HAP-1 (cell line): Measurements from ENCODE around the gene ZMYND8.
"Not testable (repeated sequence)": the region's sequence is repeated elsewhere in the genome, so short reads cannot be mapped to it uniquely, and the experiment has no call there.

Source experiments
- DNase-seq, 2 experiments: peaks; one replicate each; pipeline ENCODE4 v3.0.0-alpha.2; 2016 to 2020; ENCODE audit warnings: low spot score in 2 of 2
- H3K27me3 ChIP-seq: fragments of 250-450 bp; sonication (Bioruptor Pico); 2 replicates; pipeline ENCODE4 v1.5.1; 2020; ENCODE audit warnings: low read depth, mild to moderate bottlenecking, moderate library complexity
- H3K36me3 ChIP-seq: fragments of 250-450 bp; sonication (Bioruptor Pico); replicated peaks from 2 replicates; pipeline ENCODE4 v1.5.1; 2020; ENCODE audit warnings: mild to moderate bottlenecking
- H3K4me1 ChIP-seq: fragments of 250-450 bp; sonication (Bioruptor Pico); 2 replicates; pipeline ENCODE4 v1.5.1; 2020; ENCODE audit warnings: mild to moderate bottlenecking
- H3K4me3 ChIP-seq: fragments of 250-450 bp; sonication (Bioruptor Pico); 2 replicates; pipeline ENCODE4 v1.5.1; 2020; ENCODE audit warnings: mild to moderate bottlenecking, moderate library complexity
- H3K9me3 ChIP-seq: fragments of 250-450 bp; sonication (Bioruptor Pico); 2 replicates; pipeline ENCODE4 v1.5.1; 2020; ENCODE audit warnings: mild to moderate bottlenecking, moderate library complexity
- in situ Hi-C: fragments of 300-500 bp; cut with MboI; formaldehyde crosslinking; loops from 3 replicates; pipeline ENCODE4 v1.14.3; 2020; ENCODE audit warnings: low sequenced_read_pairs, inconsistent platforms, mixed read lengths

The ZMYND8 gene

GRCh38 chr20:47258745-47259695 is 97.5 kb downstream of the ZMYND8 start:
- no peaks in the 10 kb centered on the region for H3K27me3 ChIP-seq
- no peaks in the 10 kb centered on the region for H3K9me3 ChIP-seq
- no peak overlapping the region for H3K4me3 ChIP-seq
- H3K4me1 ChIP-seq: no peaks in the 10 kb centered on the region
- H3K36me3 ChIP-seq: peaks cover 66% of the 10 kb centered on the region
- in situ Hi-C loops: no loop called here
- DNase-seq: no peak

DNA sequence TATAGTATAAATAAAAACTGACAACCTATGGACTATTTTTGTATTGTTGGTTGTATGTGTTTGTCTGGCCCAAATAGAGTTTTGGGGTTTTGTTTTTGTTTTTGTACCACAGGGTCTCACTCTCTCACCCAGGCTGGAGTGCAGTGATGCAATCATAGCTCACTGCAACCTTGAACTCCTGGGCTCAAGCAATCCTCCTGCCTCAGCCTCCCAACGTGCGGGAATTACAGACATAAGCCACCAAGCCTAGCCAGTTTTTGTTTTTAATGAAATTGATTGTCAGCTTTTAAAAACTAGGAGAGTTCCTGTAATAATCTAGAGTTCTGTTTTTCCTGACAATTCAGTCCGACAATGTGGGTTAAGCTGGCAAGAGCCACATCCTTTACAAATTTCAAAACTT is 98.7 kb downstream of the ZMYND8 start:
- Histone ChIP-seq H3K36me3 (peaks cover 64% of the 10 kb centered on the region), H3K4me1 (no peaks in the 10 kb centered on the region)
- in situ Hi-C loops: no loop called here

DNA sequence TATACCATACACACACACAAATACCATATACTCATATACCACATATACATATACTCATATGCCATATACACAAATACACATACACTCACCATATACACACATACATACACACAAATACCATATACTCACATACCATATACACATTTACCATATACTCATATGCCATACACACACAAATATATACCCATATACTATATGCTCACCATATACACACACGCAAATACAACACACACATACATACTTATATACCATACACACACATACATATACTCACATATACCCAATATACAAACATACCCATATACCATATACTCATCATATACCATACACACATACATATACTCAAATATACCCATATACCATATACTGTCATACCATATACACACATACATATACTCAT is 99.2 kb downstream of the ZMYND8 start:
- Histone ChIP-seq H3K4me3 (no peak overlapping the region), H3K36me3 (peaks cover 65% of the 10 kb centered on the region), H3K27me3 (no peaks in the 10 kb centered on the region), H3K4me1 (no peaks in the 10 kb centered on the region), H3K9me3 (no peaks in the 10 kb centered on the region)
- no peak for DNase-seq
- in situ Hi-C loops: no loop called here

More for the DNA sequence above, 98.7 kb downstream of the ZMYND8 start:
- no peaks in the 10 kb centered on the region for H3K9me3 ChIP-seq
- no peak for DNase-seq
- no peaks in the 10 kb centered on the region for H3K27me3 ChIP-seq
- H3K4me3 ChIP-seq: no peak overlapping the region

DNA sequence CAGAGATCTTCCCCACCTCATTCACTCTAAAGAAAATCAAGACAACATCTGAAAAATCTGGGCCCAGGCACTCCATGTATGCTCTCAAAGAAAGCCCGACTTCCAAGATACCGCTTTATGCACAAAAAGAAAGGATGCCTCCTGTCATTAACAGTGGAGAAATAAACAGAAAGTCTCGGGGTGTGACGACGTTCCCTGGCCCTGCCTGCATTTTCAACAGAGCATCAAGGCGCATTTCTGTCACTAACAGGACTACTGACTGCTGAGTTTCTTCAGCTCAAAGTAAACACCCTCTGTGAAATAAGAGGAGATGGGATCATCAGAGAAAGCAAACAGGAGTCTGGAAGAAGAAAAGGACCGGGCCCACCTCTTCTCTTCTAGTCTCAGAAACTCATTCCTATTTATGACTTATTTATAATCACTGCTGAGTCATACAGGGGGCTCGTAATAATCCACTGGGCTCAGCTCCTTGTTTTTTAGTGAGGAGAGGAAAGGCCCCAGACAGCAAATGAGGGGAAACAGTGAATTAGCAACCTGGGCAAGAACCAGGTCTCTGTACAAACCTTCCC is 99.7 kb downstream of the ZMYND8 start:
- H3K9me3 ChIP-seq: no peaks in the 10 kb centered on the region
- DNase-seq: no peak
- H3K27me3 ChIP-seq: no peaks in the 10 kb centered on the region
- H3K4me1 ChIP-seq: no peaks in the 10 kb centered on the region
- in situ Hi-C loops: no loop called here
- peaks cover 60% of the 10 kb centered on the region for H3K36me3 ChIP-seq
- H3K4me3 ChIP-seq: no peak overlapping the region

- H3K9me3 ChIP-seq: no peaks in the 10 kb centered on the region
- H3K36me3 ChIP-seq: peaks cover 51% of the 10 kb centered on the region
- H3K27me3 ChIP-seq: no peaks in the 10 kb centered on the region
- H3K4me3 ChIP-seq: no peak overlapping the region
- DNase-seq: no peak
- no peaks in the 10 kb centered on the region for H3K4me1 ChIP-seq
- in situ Hi-C loops: no loop called here
These were observed 102.6 kb downstream of the ZMYND8 start for GRCh38 chr20:47253872-47254271.

DNA sequence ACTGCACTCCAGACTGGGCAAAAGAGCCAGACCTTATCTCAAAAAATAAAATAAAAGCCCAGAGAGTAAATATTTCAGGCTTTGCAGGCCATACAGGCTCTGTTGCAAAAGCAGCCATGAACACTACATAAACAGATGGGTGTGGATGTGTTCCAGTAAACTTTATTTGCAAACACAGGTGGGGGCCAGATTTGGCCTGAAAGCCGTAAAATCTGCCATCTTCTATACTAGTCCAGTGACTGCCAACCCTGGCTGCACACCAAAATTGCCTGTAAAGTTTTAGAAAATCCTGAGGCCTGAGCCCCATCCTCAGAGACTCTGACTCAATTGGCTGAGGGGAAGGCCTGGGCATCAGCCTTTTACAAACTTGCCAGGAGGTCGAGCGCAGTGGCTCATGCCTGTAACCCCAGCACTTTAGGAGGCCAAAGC is 103.6 kb downstream of the ZMYND8 start:
- Histone ChIP-seq H3K9me3 (no peaks in the 10 kb centered on the region), H3K27me3 (no peaks in the 10 kb centered on the region), H3K36me3 (peaks cover 54% of the 10 kb centered on the region), H3K4me3 (no peak overlapping the region), H3K4me1 (no peaks in the 10 kb centered on the region)
- in situ Hi-C loops: no loop called here
- no peak for DNase-seq

DNA sequence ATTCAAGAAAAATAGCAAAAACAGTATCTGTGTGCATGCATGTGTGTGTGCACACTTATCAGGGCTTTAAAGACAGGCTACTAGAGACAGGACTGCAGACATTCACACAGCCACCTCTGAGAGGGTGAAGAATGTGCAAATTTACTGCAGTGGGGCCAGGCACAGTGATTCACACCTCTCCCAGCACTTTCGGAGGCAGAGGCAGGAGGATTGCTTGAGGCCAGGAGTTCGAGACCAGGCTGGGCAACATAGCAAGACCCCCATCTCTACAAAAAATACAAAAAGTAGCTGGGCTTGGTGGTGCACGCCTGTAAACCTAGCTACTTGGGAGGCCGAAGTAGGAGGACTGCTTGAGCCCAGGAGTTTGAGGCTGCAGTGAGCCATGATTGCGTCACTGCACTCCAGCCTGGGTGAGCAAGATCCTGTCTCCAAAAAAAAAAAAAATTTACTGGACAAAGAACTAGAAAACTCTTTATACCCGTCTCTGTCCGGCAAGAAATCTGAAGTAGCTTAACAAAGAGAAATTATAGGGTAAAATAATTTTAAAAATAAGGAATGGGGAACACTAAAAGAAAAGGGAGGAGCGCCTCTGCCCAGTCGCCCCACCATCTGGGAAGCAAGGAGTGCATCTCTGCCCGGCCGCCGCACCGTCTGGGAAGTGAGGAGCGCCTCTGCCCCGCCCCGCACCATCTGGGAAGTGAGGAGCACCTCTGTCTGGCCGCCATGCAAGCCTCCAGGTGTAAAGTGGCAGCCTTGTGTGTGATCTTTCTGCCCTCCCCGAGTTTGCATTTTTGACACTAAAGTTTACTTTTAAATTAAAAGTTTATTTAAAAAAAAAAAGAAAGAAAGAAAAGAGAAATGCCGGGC is 105.1 kb downstream of the ZMYND8 start:
- in situ Hi-C loops: no loop called here
- no peak for DNase-seq
- H3K4me1 ChIP-seq: no peaks in the 10 kb centered on the region
- H3K36me3 ChIP-seq: peaks cover 62% of the 10 kb centered on the region
- no peaks in the 10 kb centered on the region for H3K9me3 ChIP-seq
- H3K27me3 ChIP-seq: no peaks in the 10 kb centered on the region
- no peak overlapping the region for H3K4me3 ChIP-seq

GRCh38 chr20:47250360-47250759 is 106.1 kb downstream of the ZMYND8 start:
- no peak for DNase-seq
- Histone ChIP-seq H3K27me3 (no peaks in the 10 kb centered on the region), H3K9me3 (no peaks in the 10 kb centered on the region), H3K4me3 (no peak overlapping the region), H3K36me3 (peaks cover 72% of the 10 kb centered on the region), H3K4me1 (no peaks in the 10 kb centered on the region)
- in situ Hi-C loops: no loop called here

DNA sequence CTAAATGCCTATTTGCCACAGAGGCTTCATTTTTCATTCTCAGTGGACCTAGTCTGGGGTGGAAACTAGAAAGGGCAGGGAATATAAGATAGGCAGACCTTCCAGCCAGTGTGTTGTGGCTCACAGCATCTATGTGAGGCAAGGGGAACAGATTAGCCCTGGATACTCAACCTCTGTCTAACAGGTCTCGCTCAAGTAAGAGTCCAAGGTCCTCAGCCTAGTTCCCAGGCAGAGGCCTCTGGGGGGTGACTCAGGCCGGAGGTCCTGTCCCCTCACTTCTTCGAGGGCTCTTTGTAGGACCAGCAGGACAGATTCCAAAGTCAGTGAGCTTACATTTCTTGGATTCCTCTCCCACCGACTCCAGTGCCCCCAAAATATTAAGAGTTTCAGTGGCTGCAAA is 106.6 kb downstream of the ZMYND8 start:
- in situ Hi-C loops: no loop called here
- no peak for DNase-seq
- Histone ChIP-seq H3K9me3 (no peaks in the 10 kb centered on the region), H3K4me3 (no peak overlapping the region), H3K36me3 (peaks cover 76% of the 10 kb centered on the region), H3K27me3 (no peaks in the 10 kb centered on the region), H3K4me1 (no peaks in the 10 kb centered on the region)

GRCh38 chr20:47248448-47248966 is 108.0 kb downstream of the ZMYND8 start:
- DNase-seq: no peak
- Histone ChIP-seq H3K9me3 (no peaks in the 10 kb centered on the region), H3K36me3 (peaks cover 72% of the 10 kb centered on the region), H3K4me1 (no peaks in the 10 kb centered on the region), H3K4me3 (no peak overlapping the region), H3K27me3 (no peaks in the 10 kb centered on the region)
- in situ Hi-C loops: no loop called here

DNA sequence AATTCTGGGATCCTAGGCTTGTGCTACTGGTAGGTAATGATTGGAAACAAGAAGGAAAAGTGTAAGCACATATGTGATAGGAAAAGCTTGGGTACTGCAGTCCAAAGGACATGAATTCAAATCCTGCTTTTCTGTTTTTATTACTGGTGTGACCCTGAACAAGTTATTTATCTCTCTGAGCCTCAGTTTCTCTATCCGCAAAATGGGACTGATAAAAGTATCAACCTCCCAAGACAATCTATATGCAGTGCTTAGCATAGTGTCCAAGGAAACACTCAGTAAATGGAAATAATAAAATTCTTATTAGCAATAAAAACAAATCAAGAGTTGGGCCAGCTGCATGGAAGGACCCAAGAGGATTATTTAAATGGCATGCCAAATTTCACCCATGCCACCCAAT is 108.5 kb downstream of the ZMYND8 start:
- DNase-seq: no peak
- H3K27me3 ChIP-seq: no peaks in the 10 kb centered on the region
- no peaks in the 10 kb centered on the region for H3K9me3 ChIP-seq
- H3K4me3 ChIP-seq: no peak overlapping the region
- in situ Hi-C loops: no loop called here
- peaks cover 70% of the 10 kb centered on the region for H3K36me3 ChIP-seq
- H3K4me1 ChIP-seq: no peaks in the 10 kb centered on the region

GRCh38 chr20:47246061-47246777 is 110.3 kb downstream of the ZMYND8 start:
- Histone ChIP-seq H3K4me3 (no peak overlapping the region), H3K9me3 (no peaks in the 10 kb centered on the region), H3K27me3 (no peaks in the 10 kb centered on the region), H3K36me3 (peaks cover 72% of the 10 kb centered on the region), H3K4me1 (no peaks in the 10 kb centered on the region)
- no peak for DNase-seq
- in situ Hi-C loops: no loop called here

GRCh38 chr20:47245166-47245565 is 111.3 kb downstream of the ZMYND8 start:
- DNase-seq, in situ Hi-C loops, H3K4me1 ChIP-seq, H3K27me3 ChIP-seq, H3K9me3 ChIP-seq, H3K4me3 ChIP-seq: not testable (repeated sequence)
- H3K36me3 ChIP-seq: peaks cover 70% of the 10 kb centered on the region
